ENCODE data around the gene IRF5.

The IRF5 gene

GRCh38 chr7:128894101-128894440, 43.7 kb upstream of the IRF5 start:
- Histone ChIP-seq H3K27me3 (ENCODE audit: low read depth, low read length) (no peaks in the 10 kb centered on the region), H3K27ac (ENCODE audit: low read length) (no peak overlapping the region), H3K9me3 (ENCODE audit: control insufficient read depth in 1 of 2, low read length in 2 of 2) (no peaks in the 10 kb centered on the region), H3K36me3 (ENCODE audit: control insufficient read depth in 1 of 2, insufficient read depth in 2 of 2, low read length in 2 of 2) (no peaks in the 10 kb centered on the region), H3K4me1 (ENCODE audit: control insufficient read depth in 1 of 2, insufficient read depth in 2 of 2, low read length in 2 of 2) (no peaks in the 10 kb centered on the region), H3K4me3 (ENCODE audit: low read depth in 1 of 2, low read length in 2 of 2) (no peak overlapping the region)

GRCh38 chr7:128895320-128895719, 42.4 kb upstream of the IRF5 start:
- Histone ChIP-seq H3K4me1 (ENCODE audit: control insufficient read depth in 1 of 2, insufficient read depth in 2 of 2, low read length in 2 of 2) (no peaks in the 10 kb centered on the region), H3K4me3 (ENCODE audit: low read depth in 1 of 2, low read length in 2 of 2) (no peak overlapping the region), H3K27me3 (ENCODE audit: low read depth, low read length) (no peaks in the 10 kb centered on the region), H3K9me3 (ENCODE audit: control insufficient read depth in 1 of 2, low read length in 2 of 2) (peaks cover 0 to 3% of the 10 kb centered on the region in 2 donors), H3K36me3 (ENCODE audit: control insufficient read depth in 1 of 2, insufficient read depth in 2 of 2, low read length in 2 of 2) (no peaks in the 10 kb centered on the region), H3K27ac (ENCODE audit: low read length) (no peak overlapping the region)

- no peaks in the 10 kb centered on the region for H3K27me3 ChIP-seq (ENCODE audit: low read depth, low read length)
- H3K9me3 ChIP-seq (ENCODE audit: control insufficient read depth in 1 of 2, low read length in 2 of 2): peaks cover 0 to 3% of the 10 kb centered on the region in 2 donors
- no peak overlapping the region for H3K4me3 ChIP-seq (ENCODE audit: low read depth in 1 of 2, low read length in 2 of 2)
- H3K36me3 ChIP-seq (ENCODE audit: control insufficient read depth in 1 of 2, insufficient read depth in 2 of 2, low read length in 2 of 2): no peaks in the 10 kb centered on the region
- H3K27ac ChIP-seq (ENCODE audit: low read length): no peak overlapping the region
- H3K4me1 ChIP-seq (ENCODE audit: control insufficient read depth in 1 of 2, insufficient read depth in 2 of 2, low read length in 2 of 2): no peaks in the 10 kb centered on the region
Measured at GRCh38 chr7:128899392-128899791, 38.3 kb upstream of the IRF5 start.

GRCh38 chr7:128900237-128900636, 37.5 kb upstream of the IRF5 start:
- Histone ChIP-seq H3K27ac (ENCODE audit: low read length) (no peak overlapping the region), H3K4me3 (ENCODE audit: low read depth in 1 of 2, low read length in 2 of 2) (no peak overlapping the region), H3K9me3 (ENCODE audit: control insufficient read depth in 1 of 2, low read length in 2 of 2) (peaks cover 0 to 3% of the 10 kb centered on the region in 2 donors), H3K36me3 (ENCODE audit: control insufficient read depth in 1 of 2, insufficient read depth in 2 of 2, low read length in 2 of 2) (no peaks in the 10 kb centered on the region), H3K4me1 (ENCODE audit: control insufficient read depth in 1 of 2, insufficient read depth in 2 of 2, low read length in 2 of 2) (no peaks in the 10 kb centered on the region), H3K27me3 (ENCODE audit: low read depth, low read length) (no peaks in the 10 kb centered on the region)

GRCh38 chr7:128902761-128903585, 34.8 kb upstream of the IRF5 start:
- Histone ChIP-seq H3K9me3 (ENCODE audit: control insufficient read depth in 1 of 2, low read length in 2 of 2) (peaks cover 0 to 3% of the 10 kb centered on the region in 2 donors), H3K4me3 (ENCODE audit: low read depth in 1 of 2, low read length in 2 of 2) (no peak overlapping the region), H3K36me3 (ENCODE audit: control insufficient read depth in 1 of 2, insufficient read depth in 2 of 2, low read length in 2 of 2) (no peaks in the 10 kb centered on the region), H3K27me3 (ENCODE audit: low read depth, low read length) (no peaks in the 10 kb centered on the region), H3K27ac (ENCODE audit: low read length) (no peak overlapping the region), H3K4me1 (ENCODE audit: control insufficient read depth in 1 of 2, insufficient read depth in 2 of 2, low read length in 2 of 2) (no peaks in the 10 kb centered on the region)

DNA sequence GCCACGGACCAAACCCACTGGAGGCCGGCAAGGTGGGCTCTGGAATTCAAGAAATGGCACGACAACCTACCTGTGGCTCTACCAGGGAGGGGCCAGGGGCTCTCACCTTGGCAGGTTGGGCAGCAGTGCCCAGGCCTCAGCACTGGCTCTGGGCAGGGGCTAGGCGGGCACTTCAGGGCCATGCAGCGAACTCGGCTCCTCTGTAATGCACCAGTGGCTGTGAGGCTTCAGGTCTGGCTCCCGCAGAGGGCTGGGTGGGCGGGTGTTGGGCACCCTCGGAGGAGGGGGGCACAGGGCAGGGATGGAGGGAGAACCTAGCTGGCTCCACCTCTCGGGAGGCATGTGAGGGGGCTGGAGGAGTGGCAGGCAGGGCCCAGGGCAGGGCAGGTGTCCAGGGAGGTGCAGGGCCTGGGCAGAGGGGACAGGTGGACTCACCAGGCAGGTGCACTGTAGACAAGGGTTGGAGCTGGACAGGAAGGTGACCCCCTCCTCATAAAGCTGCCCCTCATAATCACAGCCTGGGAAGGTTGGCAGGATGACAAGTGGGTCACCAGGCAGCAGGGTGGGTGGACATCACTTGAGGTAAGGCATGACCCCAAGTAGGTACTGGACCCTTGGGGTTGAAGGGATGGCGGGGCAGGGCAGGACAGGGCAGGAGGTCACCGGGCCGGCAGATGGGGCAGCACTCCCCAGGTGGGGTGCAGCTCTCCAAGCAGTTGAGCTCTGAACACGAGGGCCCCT, 33.9 kb upstream of the IRF5 start:
- no peak overlapping the region for H3K27ac ChIP-seq (ENCODE audit: low read length)

GRCh38 chr7:128904381-128905197, 33.1 kb upstream of the IRF5 start:
- Histone ChIP-seq H3K27ac (ENCODE audit: low read length) (no peak overlapping the region), H3K36me3 (ENCODE audit: control insufficient read depth in 1 of 2, insufficient read depth in 2 of 2, low read length in 2 of 2) (no peaks in the 10 kb centered on the region), H3K4me3 (ENCODE audit: low read depth in 1 of 2, low read length in 2 of 2) (no peak overlapping the region), H3K9me3 (ENCODE audit: control insufficient read depth in 1 of 2, low read length in 2 of 2) (peaks cover 0 to 3% of the 10 kb centered on the region in 2 donors), H3K4me1 (ENCODE audit: control insufficient read depth in 1 of 2, insufficient read depth in 2 of 2, low read length in 2 of 2) (peaks cover 0 to 4% of the 10 kb centered on the region in 2 donors), H3K27me3 (ENCODE audit: low read depth, low read length) (peaks cover 6% of the 10 kb centered on the region)

More for the DNA sequence above, 33.9 kb upstream of the IRF5 start:
- Histone ChIP-seq H3K9me3 (ENCODE audit: control insufficient read depth in 1 of 2, low read length in 2 of 2) (peaks cover 0 to 3% of the 10 kb centered on the region in 2 donors), H3K36me3 (ENCODE audit: control insufficient read depth in 1 of 2, insufficient read depth in 2 of 2, low read length in 2 of 2) (no peaks in the 10 kb centered on the region), H3K4me3 (ENCODE audit: low read depth in 1 of 2, low read length in 2 of 2) (no peak overlapping the region), H3K4me1 (ENCODE audit: control insufficient read depth in 1 of 2, insufficient read depth in 2 of 2, low read length in 2 of 2) (no peaks in the 10 kb centered on the region), H3K27me3 (ENCODE audit: low read depth, low read length) (no peaks in the 10 kb centered on the region)

DNA sequence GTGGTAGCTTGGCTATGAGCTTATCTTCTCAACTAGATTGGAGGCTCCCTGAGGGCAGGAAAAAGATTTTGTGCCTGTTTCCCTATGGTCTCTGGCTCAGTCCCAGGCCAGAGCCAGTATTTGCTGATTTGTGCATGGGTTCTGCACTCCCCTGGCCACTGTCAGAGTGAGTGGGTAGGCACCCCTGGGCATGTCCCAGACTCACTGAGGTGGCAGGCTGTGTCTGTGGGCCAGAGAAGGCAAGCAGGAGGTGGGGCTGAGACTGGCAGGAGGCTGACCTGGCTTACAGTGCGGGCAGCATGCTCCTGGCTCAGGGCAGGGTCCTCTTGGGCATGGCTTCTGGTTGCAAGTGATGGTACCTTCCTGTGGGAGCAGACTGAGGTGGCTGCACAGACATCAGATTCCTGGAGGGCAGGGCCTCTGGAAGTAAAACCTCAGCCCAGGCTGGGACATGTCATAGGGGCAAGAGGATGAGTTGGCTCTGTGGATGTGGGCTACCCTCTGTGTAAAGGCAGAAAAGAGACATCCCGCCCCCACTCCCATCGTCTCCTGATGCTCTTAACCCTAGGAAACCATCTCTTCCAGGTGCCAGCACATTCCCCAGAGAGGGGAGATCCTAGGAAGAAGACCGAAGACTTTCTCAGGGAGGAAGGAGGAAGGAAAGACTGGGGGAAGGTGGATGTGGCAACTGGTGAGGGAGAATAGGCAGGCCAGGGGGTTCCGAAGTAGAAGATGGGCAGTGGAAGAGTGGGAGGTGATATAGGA, 31.5 kb upstream of the IRF5 start:
- H3K9me3 ChIP-seq (ENCODE audit: control insufficient read depth in 1 of 2, low read length in 2 of 2): no peaks in the 10 kb centered on the region
- H3K4me3 ChIP-seq (ENCODE audit: low read depth in 1 of 2, low read length in 2 of 2): no peak overlapping the region
- peaks cover 9% of the 10 kb centered on the region for H3K27me3 ChIP-seq (ENCODE audit: low read depth, low read length)
- peaks cover 0 to 14% of the 10 kb centered on the region in 2 donors for H3K4me1 ChIP-seq (ENCODE audit: control insufficient read depth in 1 of 2, insufficient read depth in 2 of 2, low read length in 2 of 2)
- H3K27ac ChIP-seq (ENCODE audit: low read length): no peak overlapping the region
- no peaks in the 10 kb centered on the region for H3K36me3 ChIP-seq (ENCODE audit: control insufficient read depth in 1 of 2, insufficient read depth in 2 of 2, low read length in 2 of 2)

DNA sequence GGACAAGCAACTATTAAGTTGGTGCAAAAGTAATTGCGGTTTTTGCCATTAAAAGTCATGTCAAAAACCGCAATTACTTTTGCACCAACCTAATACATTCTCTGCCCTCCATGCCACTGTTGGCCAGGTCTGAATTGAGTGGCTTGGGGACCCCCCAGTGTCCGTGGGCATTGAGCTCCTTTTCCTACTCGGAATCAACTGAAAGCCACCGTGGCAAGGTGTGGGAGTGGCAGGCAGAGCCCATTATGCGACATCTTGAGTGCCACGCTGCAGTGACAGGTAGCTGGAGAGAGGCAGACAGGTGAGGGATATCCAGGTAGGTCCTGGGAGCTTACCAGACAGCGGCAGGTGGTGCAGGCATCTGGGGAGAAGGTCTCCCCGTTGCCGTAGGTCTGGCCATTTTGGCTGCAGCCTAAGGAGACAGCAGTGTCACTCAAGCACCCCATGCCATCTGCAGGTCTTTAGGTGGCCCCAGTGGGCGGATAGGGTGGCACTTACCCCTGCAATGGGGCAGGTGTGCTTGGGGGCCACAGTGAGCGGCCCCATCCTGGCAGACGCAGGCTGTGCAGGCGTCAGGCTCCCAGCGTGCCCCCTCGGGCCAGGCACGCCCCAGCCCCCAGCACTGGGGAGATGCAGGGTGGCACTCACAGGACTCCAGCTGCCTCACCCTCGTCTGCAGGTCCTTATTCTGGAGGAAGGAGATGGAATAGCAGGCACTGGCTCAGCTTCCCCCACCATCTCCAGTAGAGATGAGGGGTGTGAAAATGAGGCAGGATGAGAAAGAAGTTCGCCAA, 30.8 kb upstream of the IRF5 start:
- Histone ChIP-seq H3K27ac (ENCODE audit: low read length) (no peak overlapping the region), H3K36me3 (ENCODE audit: control insufficient read depth in 1 of 2, insufficient read depth in 2 of 2, low read length in 2 of 2) (no peaks in the 10 kb centered on the region), H3K4me1 (ENCODE audit: control insufficient read depth in 1 of 2, insufficient read depth in 2 of 2, low read length in 2 of 2) (peaks cover 0 to 14% of the 10 kb centered on the region in 2 donors), H3K4me3 (ENCODE audit: low read depth in 1 of 2, low read length in 2 of 2) (no peak overlapping the region), H3K27me3 (ENCODE audit: low read depth, low read length) (peaks cover 9% of the 10 kb centered on the region), H3K9me3 (ENCODE audit: control insufficient read depth in 1 of 2, low read length in 2 of 2) (no peaks in the 10 kb centered on the region)
